Stimulated activated CD8-positive, alpha-beta memory T cell treated with anti-CD3 and anti-CD28 coated beads, Interleukin-2, amount 100 ng/mL, for 48 hours (primary cell): ENCODE data around the gene MSLN.

Experiments
- DNase-seq, 2 donors: peaks; one replicate each; pipeline ENCODE4 v3.0.0-alpha.2; 2020; ENCODE audit warnings: low read depth in 2 of 2

MSLN gene

GRCh38 chr16:804193-805048, 43.9 kb downstream of the MSLN start:
- no peak for DNase-seq

- no peak for DNase-seq
These were observed 44.9 kb downstream of the MSLN start for GRCh38 chr16:805474-805873.

- DNase-seq: peak; percentile 80 to 84
These were observed 47.0 kb downstream of the MSLN start for GRCh38 chr16:807347-808084.

- DNase-seq: no peak
These were observed 47.5 kb downstream of the MSLN start for GRCh38 chr16:808085-808386.

GRCh38 chr16:813204-813915, 52.8 kb downstream of the MSLN start:
- DNase-seq: peak; percentile 41 to 53

- DNase-seq: no peak
These were observed 53.4 kb downstream of the MSLN start for GRCh38 chr16:813916-814412.

- DNase-seq: no peak
These were observed 54.4 kb downstream of the MSLN start for GRCh38 chr16:814974-815373.

- no peak for DNase-seq
These were observed 55.3 kb downstream of the MSLN start for GRCh38 chr16:815861-816260.

GRCh38 chr16:817001-817906, 56.7 kb downstream of the MSLN start:
- no peak for DNase-seq

- DNase-seq: no peak
These were observed 57.6 kb downstream of the MSLN start for GRCh38 chr16:818132-818531.
